VCaP (cell line): Measurements from ENCODE around the gene SCN9A.

Experiments used
- H3K27ac ChIP-seq: fragments of 450-650 bp; 2 replicates; pipeline ENCODE4 v1.5.1; 2017
- CTCF ChIP-seq: fragments of 450-650 bp; conservative IDR thresholded peaks from 2 replicates; pipeline ENCODE4 v1.5.1; 2017; ENCODE audit warnings: mild to moderate bottlenecking, moderate library complexity

SCN9A gene

DNA sequence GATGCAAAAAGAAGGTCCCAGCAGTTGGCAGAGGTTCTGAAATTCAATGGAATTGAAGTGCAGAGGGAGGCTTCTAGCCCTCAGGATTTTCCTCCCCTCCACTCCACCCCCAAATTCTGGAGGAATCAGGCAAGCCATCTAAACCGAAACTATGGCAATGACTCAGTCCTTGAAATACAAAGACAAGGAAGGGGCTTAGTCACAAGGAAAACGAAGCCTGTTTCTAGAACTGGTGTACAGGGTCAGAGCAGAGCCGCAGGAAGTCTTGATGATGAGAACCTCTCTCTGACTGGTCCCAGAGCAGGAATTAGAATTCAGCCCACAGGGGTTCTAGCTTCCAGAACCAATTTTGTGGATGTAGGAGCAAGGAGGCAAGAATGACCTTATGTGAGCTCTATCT, 136.2 kb downstream of the SCN9A start:
- no peak overlapping the region for H3K27ac ChIP-seq
- no peak for TF ChIP-seq CTCF

- TF ChIP-seq CTCF, result no peak
- no peak overlapping the region for H3K27ac ChIP-seq
Observed at GRCh38 chr2:166238176-166238575, 137.6 kb downstream of the SCN9A start.

DNA sequence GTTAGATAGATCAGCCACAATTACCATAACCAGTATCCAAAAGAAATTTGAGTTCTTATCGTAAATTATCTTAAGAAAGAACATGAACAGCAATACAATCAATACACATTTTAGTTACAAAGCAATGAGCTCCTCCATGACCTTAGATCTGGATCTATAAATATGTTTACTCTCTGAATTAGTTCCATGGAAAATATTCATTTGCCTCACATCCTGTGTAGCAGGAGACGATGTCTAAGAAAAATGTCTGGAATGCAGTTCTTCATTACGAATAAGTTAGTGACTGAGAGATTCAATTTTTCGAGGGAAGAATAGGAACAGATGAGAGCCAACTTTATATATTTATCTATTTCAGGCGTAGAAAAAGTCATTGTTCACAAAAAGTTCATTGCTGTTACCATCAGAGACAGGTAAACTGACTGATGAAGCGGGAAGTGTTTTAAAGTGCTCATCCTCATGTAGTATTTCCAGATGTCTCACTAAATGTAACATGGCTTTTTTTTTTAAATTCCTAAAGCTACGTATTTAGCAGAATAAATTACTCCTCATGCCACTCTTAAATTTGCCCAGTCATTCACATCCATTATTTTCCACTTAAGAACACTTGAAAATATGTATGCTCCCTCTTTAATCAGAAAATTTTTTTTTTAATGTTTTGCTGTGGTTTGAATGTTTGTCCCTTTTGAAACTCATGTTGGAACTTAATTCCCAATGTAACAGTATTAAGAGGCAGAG, 141.5 kb downstream of the SCN9A start:
- no peak for TF ChIP-seq CTCF
- no peak overlapping the region for H3K27ac ChIP-seq

GRCh38 chr2:166233244-166233643, 142.5 kb downstream of the SCN9A start:
- no peak overlapping the region for H3K27ac ChIP-seq
- TF ChIP-seq CTCF, result no peak

DNA sequence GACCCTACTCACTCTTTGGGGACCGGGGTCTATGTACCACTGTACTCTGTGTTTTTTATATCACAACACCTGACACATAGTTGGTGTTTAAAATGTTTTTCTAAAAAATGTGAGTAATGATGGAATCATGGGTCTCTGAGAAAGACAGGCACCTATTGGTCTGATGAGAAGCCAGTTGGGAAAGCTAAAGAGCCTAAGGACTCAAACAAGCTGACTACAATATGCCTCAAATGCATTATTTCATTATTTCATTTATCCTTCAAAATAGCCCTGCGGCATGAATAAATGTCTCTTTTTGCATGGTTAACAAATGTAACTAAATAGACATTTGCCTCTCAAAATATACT, 145.0 kb downstream of the SCN9A start:
- no peak for TF ChIP-seq CTCF

GRCh38 chr2:166230024-166230723, 145.6 kb downstream of the SCN9A start:
- H3K27ac ChIP-seq, result no peak overlapping the region
- TF ChIP-seq CTCF, result no peak

More for the DNA sequence above, 145.0 kb downstream of the SCN9A start:
- no peak overlapping the region for H3K27ac ChIP-seq

DNA sequence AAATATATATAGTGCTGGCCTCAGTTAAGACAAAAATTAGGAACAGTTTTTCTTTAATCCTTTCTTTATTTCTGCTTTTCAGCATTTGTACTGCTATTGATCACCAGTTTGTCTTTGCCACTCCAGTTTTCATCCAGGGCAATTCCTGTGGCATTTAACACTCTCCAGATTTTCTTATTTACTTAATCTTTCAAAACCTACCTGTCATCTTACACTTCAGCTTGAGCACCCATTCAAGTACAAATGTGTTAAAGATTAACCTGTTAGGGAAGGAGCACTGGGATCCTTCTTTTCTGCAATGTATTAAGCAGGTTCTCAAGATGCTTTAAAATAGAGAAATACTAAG, 146.1 kb downstream of the SCN9A start:
- no peak overlapping the region for H3K27ac ChIP-seq
- no peak for TF ChIP-seq CTCF
